GM18526 (cell line): ENCODE results near the gene ANKRD33B.
A peak's percentile ranks its signal among the peaks of the same experiment; 100 is the strongest.

Source experiments
- POLR2A ChIP-seq: IDR thresholded peaks from 3 replicates; pipeline ENCODE4 v1.6.1; 2011; ENCODE audit not compliant: insufficient read length; ENCODE audit errors: extremely low read depth

Gene ANKRD33B

DNA sequence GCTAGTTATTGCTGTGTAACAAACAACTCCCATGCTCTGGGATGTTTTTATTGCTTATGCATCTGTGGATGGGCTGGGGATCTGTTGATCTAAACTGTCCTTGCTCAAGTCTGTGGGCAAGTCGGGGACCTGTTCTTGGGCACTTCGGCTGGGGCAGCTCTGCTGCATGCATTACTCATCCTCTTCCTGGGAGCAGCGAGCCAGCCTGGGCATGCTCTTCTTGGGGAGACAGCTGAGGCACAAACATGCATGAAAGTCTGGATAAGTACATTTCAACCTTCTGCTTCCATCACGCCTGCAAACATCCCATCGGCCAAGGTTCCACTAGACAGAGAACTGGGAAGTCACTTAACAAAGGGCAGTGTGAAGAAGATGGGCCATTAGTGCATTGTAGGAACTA is 66.3 kb downstream of the ANKRD33B start:
- TF ChIP-seq POLR2A, result no peak

DNA sequence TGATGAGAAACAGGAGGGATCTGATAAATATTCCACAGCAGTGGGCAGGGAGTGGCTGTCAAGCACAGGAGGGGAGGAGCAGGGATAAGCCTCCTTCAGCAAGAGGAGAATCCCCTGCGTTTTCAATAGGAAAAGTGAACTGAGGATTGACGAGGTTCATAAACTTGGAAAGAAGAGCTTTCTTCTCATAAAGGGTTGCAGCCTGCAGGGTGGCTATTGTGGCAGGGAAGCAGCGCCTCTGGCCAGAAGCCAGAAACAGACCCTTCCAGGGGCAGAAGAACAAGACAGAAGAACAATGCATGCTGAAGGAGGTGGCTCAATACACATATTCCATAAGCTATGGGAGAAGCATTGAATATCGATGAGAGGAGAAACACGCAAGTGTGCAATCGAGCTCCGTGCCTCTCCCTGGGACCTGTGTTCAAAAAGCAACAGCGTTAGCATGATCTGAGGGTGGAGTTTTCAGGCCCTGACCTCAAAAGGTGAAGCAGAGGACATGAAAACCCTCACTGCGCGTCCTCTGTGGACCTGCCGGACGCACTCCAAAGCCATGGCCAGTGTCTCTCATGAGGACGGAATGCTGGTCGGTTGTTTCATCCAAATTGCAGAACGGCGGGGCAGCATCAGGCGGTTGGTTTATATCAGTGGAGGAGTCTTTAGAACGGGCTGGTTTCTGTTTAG is 67.6 kb downstream of the ANKRD33B start:
- TF ChIP-seq POLR2A, result no peak

DNA sequence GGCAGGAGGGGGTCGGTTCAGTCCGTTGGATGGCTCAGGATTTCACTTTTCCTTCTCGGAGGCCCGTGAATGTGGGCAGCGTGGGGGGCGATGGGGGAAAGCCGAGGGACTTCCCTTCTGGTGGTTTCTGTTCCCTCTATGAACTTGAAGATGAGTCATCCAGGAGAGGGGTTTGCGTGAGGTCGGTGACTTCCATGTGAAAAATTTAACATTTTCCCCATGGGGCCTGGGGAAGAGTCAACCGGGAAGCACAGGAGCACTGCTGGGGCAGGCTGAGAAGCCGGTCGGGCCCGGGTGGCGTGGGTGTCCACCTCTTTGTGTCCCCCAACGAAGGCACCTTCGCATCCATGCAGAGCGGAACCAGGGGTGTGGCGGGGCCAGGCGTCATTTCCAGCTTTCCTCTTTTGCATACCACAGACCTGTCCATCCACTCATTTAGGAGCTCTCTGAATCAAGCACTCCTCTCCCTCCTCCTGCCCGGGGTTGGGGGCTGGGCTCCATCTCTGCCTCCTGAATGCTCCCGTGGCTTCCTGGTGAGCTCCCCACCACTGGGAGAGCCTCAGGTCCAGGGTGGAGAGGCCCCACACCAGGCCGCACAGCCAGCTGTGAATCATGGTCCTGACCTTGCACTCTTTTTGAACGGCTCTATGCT is 68.4 kb downstream of the ANKRD33B start:
- TF ChIP-seq POLR2A, result no peak

DNA sequence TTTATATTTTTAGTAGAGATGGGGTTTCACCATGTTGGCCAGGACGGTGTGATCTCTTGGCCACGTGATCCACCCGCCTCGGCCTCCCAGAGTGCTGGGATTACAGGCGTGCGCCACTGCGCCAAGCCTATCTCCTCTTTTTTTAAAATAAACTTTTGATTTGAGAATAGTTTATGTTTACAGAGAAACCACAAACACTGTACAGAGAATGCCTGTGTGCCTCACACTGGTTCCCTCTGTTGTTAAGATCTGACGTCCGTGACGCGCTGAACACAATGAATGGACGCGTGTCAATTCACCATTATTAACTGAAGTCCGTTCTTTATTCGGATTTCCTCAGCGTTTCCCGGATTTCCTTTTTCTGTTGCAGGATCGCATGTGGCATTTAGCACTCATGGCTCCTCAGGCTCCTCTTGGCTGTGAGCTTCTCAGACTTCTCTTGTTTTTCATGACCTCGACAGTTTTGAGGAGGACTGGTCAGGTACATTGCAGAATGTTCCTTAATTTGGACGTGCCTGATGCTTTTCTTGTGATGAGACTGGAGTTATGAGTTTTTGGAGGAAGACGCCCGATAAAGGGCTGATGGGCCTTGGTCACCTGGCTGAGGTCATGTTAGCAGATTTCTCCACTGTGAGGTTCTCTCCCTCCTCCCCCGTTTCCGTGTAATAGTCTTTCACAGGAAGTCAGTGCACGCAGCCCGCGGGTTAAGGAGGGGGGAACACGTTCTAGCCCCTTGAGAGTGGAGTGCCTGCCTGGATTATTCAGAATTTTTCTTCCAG is 69.6 kb downstream of the ANKRD33B start:
- TF ChIP-seq POLR2A, result no peak

DNA sequence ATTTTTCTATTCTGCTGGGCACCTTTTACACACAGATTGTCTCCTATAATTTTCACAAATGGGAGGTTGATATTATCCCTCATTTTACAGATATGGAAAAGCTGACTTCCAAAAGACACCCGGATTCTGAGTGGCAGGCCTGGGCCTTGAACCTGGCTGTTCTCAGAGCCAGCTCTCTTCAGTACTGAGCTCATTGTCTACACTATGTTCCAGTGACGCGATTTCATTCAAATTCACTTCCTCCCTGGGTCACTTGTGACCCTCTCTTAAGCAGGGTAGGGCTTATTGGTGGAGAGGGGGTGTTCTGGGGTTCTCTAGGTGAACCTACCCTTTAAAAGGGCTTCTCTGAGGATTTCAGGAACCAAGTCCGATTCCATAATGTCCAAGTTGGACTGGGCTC is 70.2 kb downstream of the ANKRD33B start:
- no peak for TF ChIP-seq POLR2A

DNA sequence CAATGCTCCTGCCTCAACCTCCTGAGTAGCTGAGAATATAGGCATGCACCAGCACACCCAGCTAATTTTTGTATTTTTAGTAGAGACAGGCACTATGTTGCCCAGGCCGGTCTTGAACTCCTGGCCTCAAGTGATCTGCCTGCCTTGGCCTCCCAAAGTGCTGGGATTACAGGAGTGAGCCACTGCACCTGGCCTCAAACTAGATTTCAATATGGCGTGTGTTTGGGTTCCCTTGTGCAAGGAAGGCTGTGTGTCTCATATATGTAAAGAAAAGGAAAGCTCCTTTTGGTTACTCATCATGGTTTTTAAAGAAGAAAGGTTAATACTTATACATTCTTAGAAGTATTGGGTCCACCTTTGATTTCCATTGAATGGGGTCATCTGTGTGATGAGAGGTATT is 70.7 kb downstream of the ANKRD33B start:
- no peak for TF ChIP-seq POLR2A

DNA sequence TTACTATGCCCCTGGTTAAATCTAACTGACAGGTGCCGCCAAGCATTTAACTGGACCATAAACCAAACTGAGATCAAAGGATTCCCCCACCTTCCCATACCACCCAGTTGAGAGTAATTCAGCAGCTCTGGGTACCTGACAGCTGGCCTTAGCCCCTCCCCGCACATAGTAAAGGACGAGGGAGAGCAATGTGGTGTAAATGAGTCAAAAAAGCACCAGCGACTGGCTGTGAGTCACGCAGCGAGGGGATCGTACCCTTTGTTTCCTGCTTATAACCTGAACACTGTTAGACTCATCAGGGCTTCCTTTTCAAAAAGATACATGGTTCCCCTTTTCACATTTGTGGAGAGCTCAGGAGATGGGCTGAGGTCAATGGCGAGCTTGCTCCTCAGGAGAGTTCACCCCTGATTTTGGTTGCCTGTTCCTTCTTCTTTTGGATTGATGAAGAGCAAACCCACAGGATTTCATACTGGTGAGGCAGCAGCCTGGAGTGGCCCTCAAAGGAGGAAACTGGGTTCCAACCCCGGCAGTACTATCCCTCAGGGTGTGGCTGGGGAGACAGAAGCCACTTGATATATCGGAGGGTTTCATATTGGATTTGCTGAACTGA is 71.5 kb downstream of the ANKRD33B start:
- TF ChIP-seq POLR2A, result peak; percentile 10

DNA sequence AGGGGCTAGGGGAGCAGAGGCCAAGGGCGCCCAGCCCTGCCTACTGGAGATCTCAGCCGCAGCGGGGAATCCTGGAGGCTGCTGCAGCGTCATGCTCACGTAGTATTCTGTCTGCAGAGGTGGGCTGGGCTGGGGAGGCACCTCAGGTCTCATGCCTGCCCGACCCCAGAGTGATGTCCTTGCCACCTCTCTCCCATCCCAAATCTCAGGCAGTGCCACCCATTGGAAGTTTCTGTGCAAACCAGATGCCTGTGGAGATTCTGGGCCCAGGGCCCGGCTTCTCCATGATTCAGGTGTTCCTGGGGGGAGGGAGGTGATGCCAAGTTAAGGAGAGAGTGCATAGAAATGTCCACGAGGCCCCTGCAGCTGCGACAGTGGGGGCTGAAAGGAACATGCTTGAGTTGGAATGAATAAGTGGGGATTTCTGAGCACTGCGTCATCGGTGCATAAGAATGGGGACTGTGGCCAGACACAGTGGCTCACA is 72.0 kb downstream of the ANKRD33B start:
- TF ChIP-seq POLR2A, result no peak

DNA sequence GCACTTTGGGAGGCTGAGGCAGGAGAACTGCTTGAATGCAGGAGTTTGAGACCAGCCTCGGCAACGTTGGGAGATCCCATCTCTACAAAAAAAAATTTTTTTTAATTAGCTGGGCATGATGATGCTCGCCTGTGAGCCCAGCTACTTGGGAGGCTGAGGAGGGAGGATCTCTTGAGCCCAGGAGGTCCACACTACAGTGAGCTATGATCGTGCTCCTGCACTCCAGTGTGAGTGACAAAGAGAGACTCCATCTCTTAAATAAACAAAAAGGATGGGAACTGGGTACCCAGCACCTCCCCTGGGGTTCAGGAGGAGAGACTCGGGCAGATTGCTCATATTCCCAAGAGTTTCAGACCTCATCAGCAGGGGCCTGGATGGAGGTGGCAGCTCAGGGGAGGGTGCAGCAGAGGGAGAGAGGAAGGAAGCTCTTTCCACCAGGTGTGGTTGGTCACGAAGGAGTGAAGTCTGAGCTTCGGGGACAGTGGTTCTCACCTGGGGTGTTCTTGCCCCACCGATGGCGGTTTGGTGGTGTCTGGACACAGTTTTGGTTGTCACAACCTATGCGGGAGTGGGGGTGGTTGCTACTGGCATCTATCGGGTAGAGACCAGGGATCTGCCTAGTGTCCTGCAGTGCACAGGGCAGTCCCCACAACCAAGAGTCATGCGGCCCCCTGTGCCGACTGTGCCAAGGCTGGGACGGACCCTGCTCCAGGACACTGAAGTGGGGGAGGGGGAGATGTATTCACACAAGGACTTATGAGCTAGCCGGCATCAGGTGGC is 72.7 kb downstream of the ANKRD33B start:
- TF ChIP-seq POLR2A, result no peak

DNA sequence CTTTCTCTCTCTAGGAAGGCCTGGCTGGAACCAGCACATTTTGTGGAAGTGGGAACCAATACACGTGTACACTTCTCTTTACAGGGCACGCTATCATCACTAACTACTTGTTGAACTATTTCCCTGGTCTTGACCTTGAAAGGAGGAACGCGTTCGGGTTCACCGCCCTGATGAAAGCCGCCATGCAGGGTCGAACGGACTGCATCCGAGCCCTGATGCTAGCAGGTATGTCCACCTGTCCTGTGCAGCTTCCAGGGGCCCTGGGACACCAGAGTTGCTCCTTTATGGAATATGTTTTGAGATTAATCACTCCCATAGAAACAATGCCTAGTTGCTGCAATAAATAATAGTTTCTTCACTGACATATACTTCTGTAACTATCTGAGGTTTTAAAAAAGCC is 74.1 kb downstream of the ANKRD33B start:
- no peak for TF ChIP-seq POLR2A

DNA sequence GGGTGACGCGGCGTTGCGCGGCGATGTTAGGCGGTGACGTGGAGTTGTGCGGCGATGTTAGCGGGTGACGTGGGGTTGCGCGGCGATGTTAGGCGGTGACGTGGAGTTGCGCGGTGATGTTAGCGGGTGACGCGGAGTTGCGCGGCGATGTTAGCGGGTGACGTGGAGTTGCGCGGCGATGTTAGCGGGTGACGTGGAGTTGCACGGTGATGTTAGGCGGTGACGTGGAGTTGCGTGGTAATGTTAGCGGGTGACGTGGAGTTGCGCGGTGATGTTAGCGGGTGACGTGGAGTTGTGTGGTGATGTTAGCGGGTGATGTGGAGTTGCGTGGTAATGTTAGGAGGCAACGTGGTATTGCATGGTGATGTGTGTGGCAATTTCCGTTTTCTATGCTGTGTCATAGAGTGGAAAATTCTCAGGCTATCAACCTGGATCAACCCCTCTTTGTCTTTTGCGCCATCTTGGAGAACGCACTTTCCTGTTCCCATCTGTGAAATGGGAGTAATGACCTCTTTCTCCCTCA is 76.0 kb downstream of the ANKRD33B start:
- TF ChIP-seq POLR2A, result no peak

DNA sequence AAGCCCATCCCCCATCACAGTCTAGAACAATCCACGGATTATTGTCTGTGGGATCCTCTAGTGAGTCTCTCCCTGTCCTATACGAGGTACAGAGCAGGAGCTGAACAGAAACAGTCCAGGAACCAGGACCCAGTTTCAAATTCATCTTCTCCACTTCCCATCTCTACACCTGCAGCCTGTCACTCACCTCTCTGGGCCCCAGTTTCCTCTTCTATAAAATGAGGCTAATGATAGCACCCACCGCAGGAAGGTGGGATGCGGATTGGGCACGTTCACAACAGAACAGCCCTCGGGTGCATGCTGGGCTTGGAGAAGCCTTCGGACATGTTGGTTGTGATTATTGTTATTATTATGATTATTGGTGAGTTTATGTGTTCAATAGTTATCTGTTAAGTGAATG is 78.5 kb downstream of the ANKRD33B start:
- no peak for TF ChIP-seq POLR2A

DNA sequence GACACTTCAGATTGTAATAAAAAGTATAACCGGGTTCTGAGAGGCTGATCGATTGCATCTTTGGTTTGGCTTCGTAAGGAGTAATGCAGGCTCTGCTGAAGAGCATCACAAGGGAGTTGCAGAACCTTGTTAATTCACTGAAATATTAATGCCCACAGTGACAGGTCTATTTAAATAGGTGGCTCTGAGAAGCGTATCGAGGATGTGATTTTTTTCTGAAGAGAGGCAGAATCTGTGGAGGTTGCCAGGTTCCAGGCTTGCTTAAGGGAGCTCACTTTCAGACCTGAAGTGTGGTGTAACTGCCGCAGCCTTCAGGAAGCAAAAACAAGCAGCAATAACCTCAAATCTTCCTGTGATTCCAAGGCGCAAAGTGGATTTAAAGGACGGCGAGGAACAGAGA is 80.3 kb downstream of the ANKRD33B start:
- no peak for TF ChIP-seq POLR2A

DNA sequence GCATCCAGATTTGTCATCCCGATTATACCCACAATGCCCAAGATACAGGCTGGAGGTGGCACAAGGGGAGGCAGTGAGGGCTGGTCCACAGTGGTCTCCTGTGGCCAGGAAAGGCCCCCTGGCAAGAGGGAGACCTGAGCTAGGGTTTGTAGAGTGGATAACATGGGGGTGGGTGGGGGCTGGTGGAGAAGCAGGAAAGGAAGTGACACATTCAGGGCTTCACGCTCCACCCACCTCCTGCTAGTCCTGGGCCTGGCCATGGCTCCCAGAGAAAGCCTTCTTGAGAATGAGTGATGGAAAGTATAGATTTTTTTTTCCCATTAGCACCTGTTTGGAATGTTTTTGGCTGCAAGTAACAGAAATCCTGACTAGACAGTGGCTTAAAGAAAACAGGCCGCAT is 81.3 kb downstream of the ANKRD33B start:
- no peak for TF ChIP-seq POLR2A

DNA sequence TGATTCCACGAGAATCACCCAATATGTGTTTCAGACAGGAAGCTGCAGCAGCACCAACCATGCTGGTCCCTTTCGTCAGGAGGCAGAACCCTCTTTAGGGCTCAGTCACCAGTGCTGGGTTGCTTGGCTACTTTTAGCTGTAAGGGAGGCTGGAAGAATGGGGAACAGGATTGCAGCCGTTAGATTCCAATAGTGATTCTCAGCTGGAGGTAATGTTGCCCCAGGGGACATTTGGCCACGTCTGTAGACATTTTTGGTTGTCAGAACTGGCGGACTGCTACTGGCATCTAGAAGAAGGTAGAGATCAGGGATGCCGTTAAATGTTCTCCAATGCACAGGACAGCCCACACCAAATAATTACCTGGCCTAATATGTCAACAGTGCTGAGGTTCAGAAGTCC is 81.8 kb downstream of the ANKRD33B start:
- TF ChIP-seq POLR2A, result no peak
